ENCODE measurements around the gene COL19A1.

COL19A1 gene

DNA sequence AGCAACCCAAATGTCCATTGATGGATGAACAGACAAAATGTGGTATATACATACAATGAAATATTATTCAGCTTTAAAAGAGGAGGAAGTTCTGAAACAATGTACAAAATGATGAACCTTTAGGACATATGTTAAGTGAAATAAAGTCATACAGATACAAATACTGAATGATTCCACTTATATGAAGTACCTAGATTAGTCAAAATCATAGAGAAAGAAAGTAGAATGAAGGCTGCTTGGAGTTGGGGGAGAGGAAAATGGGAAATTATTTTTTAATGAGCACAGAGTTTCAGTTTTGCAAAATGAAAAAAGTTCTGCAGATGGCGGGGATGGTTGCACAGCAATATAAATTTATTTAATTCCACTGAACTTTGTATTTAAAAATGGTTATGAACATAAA lies 12.4 kb downstream of the COL19A1 start:
- no peaks in the 10 kb centered on the region for H3K36me3 ChIP-seq (replicated peaks; ENCODE audit: low read depth, low read length)
- H3K79me2 ChIP-seq (ENCODE audit: low read length) = no peaks in the 10 kb centered on the region
- peak overlapping the region; percentile 89 for H3K4me2 ChIP-seq (ENCODE audit: low read length)
- H3K4me1 ChIP-seq (ENCODE audit: low read length) = peaks cover 50% of the 10 kb centered on the region
- H4K20me1 ChIP-seq (ENCODE audit: insufficient read depth, low read length) = no peaks in the 10 kb centered on the region
- no peak for TF ChIP-seq EZH2phosphoT487 (IDR thresholded peaks at IDR 0.05; ENCODE audit: low read depth)
- TF ChIP-seq, protein P1, sequence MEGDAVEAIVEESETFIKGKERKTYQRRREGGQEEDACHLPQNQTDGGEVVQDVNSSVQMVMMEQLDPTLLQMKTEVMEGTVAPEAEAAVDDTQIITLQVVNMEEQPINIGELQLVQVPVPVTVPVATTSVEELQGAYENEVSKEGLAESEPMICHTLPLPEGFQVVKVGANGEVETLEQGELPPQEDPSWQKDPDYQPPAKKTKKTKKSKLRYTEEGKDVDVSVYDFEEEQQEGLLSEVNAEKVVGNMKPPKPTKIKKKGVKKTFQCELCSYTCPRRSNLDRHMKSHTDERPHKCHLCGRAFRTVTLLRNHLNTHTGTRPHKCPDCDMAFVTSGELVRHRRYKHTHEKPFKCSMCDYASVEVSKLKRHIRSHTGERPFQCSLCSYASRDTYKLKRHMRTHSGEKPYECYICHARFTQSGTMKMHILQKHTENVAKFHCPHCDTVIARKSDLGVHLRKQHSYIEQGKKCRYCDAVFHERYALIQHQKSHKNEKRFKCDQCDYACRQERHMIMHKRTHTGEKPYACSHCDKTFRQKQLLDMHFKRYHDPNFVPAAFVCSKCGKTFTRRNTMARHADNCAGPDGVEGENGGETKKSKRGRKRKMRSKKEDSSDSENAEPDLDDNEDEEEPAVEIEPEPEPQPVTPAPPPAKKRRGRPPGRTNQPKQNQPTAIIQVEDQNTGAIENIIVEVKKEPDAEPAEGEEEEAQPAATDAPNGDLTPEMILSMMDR (IDR thresholded peaks at IDR 0.05; ENCODE audit: low read depth, low read length) = no peak
- no peaks in the 10 kb centered on the region for H3K27me3 ChIP-seq (ENCODE audit: low read depth, low read length)
- H3K9ac ChIP-seq (ENCODE audit: low read length) = no peak overlapping the region
- H2AFZ ChIP-seq (ENCODE audit: low read depth, low read length) = no peak overlapping the region
- H3K27ac ChIP-seq (ENCODE audit: low read length) = peak overlapping the region; percentile 15
- H3K4me3 ChIP-seq (ENCODE audit: low read length) = no peak overlapping the region
- H3K9me3 ChIP-seq (ENCODE audit: insufficient read depth, low read length) = no peaks in the 10 kb centered on the region; the same call in 1 of the 2 replicates

DNA sequence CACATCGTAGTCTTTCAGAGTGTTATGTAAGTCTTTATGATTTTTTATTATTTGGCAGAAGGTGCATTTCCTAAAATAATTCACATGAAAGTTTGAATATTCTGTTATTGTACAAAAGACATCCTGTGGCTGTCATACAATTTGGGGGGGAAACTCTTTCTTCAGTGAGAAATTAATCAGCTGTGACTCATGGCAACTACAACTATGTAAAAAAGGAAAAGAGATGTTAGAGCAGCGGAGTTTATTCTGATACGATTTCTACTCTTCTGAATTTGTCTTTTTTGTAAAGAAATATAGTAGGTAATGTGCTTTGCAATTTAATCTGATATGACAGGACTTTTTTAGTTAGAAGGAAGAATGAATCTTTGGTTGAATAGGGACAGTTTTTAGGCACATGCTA lies 14.2 kb downstream of the COL19A1 start:
- TF ChIP-seq, protein P1 (IDR thresholded peaks at IDR 0.05; ENCODE audit: low read depth, low read length) = no peak
- TF ChIP-seq EZH2phosphoT487 (IDR thresholded peaks at IDR 0.05; ENCODE audit: low read depth) = no peak
- H3K4me1 ChIP-seq (ENCODE audit: low read length) = peaks cover 50% of the 10 kb centered on the region
- H3K4me3 ChIP-seq (ENCODE audit: low read length) = peak overlapping the region; percentile 73
- H3K9ac ChIP-seq (ENCODE audit: low read length) = peak overlapping the region; percentile 70
- H3K36me3 ChIP-seq (replicated peaks; ENCODE audit: low read depth, low read length) = peaks cover 3% of the 10 kb centered on the region
- H3K27ac ChIP-seq (ENCODE audit: low read length) = peak overlapping the region; percentile 92
- peak overlapping the region; percentile 37 for H2AFZ ChIP-seq (ENCODE audit: low read depth, low read length)
- H3K9me3 ChIP-seq (ENCODE audit: insufficient read depth, low read length) = peaks cover 3% of the 10 kb centered on the region; the same call in 1 of the 2 replicates
- peak overlapping the region; percentile 89 for H3K4me2 ChIP-seq (ENCODE audit: low read length)
- no peaks in the 10 kb centered on the region for H3K79me2 ChIP-seq (ENCODE audit: low read length)
- no peaks in the 10 kb centered on the region for H3K27me3 ChIP-seq (ENCODE audit: low read depth, low read length)
- H4K20me1 ChIP-seq (ENCODE audit: insufficient read depth, low read length) = no peaks in the 10 kb centered on the region

DNA sequence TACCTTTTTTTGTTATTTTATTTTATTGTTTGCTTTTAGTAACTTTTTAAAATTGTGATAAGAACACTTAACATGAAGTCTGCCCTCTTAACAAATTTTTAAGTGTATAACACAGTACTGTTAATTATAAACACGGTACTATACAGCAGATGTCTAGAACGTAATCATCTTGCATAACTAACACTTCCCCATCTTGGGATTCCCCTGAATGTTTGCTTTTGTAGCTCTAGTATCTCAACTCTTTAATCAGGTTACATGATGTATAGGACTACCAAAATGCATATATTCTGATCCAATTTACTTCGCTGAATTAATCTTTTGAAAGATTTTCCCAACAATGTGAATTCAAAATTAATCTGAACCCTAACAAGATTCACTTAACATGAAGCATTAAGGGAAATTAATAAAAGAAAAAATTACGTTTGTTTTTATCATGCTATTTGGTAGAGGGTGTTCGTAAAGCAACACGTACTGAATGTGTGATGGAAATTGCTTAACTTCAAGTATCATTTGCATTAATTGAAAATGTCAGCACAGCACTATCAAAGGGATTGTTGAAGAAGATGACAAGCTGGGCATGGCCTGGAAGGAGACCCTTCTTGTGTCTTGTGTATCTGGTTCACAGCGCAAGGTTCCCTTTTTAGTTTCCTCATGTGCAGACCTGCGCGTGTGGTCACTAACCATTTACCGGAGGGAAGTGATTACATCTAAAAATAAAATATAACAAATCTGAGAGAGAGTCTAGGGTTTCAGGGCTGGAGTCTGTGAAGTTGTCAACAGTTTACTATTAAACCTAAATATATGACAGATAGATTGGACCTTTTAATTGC lies 15.2 kb downstream of the COL19A1 start:
- peaks cover 5% of the 10 kb centered on the region; the same call in 1 of the 2 replicates for H3K9me3 ChIP-seq (ENCODE audit: insufficient read depth, low read length)
- H2AFZ ChIP-seq (ENCODE audit: low read depth, low read length) = no peak overlapping the region
- H3K27ac ChIP-seq (ENCODE audit: low read length) = peak overlapping the region; percentile 92
- H3K4me1 ChIP-seq (ENCODE audit: low read length) = peaks cover 52% of the 10 kb centered on the region
- H4K20me1 ChIP-seq (ENCODE audit: insufficient read depth, low read length) = no peaks in the 10 kb centered on the region
- no peaks in the 10 kb centered on the region for H3K79me2 ChIP-seq (ENCODE audit: low read length)
- H3K27me3 ChIP-seq (ENCODE audit: low read depth, low read length) = no peaks in the 10 kb centered on the region
- TF ChIP-seq, protein P1 (IDR thresholded peaks at IDR 0.05; ENCODE audit: low read depth, low read length) = no peak
- no peak for TF ChIP-seq EZH2phosphoT487 (IDR thresholded peaks at IDR 0.05; ENCODE audit: low read depth)
- peaks cover 12% of the 10 kb centered on the region for H3K36me3 ChIP-seq (replicated peaks; ENCODE audit: low read depth, low read length)
- peak overlapping the region; percentile 73 for H3K4me3 ChIP-seq (ENCODE audit: low read length)
- H3K9ac ChIP-seq (ENCODE audit: low read length) = peak overlapping the region; percentile 70
- H3K4me2 ChIP-seq (ENCODE audit: low read length) = peak overlapping the region; percentile 89

DNA sequence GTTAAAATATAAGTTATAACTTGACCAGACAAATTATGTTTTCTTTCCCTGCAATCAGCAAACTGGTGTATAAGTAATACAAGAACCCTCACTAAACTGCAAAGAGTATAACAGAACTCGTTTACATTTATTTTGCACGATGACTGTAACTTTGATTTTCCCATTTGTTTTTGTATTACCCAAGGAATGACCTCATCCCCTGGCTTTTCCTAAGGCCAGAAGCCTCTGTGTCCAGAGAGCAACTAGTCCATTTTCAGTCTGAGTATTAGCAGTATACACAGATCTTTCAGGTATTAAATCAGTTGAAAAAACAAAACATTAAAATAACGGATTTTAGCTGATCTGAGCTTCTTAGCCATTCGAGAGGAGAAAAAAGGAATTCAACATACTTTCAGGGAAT lies 17.2 kb downstream of the COL19A1 start:
- TF ChIP-seq, protein P1 (IDR thresholded peaks at IDR 0.05; ENCODE audit: low read depth, low read length) = no peak
- TF ChIP-seq EZH2phosphoT487 (IDR thresholded peaks at IDR 0.05; ENCODE audit: low read depth) = no peak
- Histone ChIP-seq H2AFZ (ENCODE audit: low read depth, low read length) (no peak overlapping the region), H3K79me2 (ENCODE audit: low read length) (no peaks in the 10 kb centered on the region), H3K27ac (ENCODE audit: low read length) (no peak overlapping the region), H3K36me3 (replicated peaks; ENCODE audit: low read depth, low read length) (peaks cover 20% of the 10 kb centered on the region), H3K9me3 (ENCODE audit: insufficient read depth, low read length) (peaks cover 8% of the 10 kb centered on the region; the same call in 1 of the 2 replicates), H3K27me3 (ENCODE audit: low read depth, low read length) (no peaks in the 10 kb centered on the region), H3K9ac (ENCODE audit: low read length) (no peak overlapping the region), H3K4me3 (ENCODE audit: low read length) (no peak overlapping the region), H4K20me1 (ENCODE audit: insufficient read depth, low read length) (no peaks in the 10 kb centered on the region), H3K4me1 (ENCODE audit: low read length) (peaks cover 63% of the 10 kb centered on the region), H3K4me2 (ENCODE audit: low read length) (no peak overlapping the region)

Data from OCI-LY3 (cell line).